Kidney glomerular epithelial cell (primary cell): ENCODE measurements around the gene CDRT15L2.
"Not testable (repeated sequence)": the region's sequence is repeated elsewhere in the genome, so short reads cannot be mapped to it uniquely, and the experiment has no call there.

Experiments
- DNase-seq: peaks from one replicate; lab custom pipeline; 2025; lab: John Stamatoyannopoulos, UW

CDRT15L2 gene

GRCh38 chr17:20579424-20579823 lies at the start of gene CDRT15L2:
TSS of gene CDRT15L2 (plus strand) at chr17:20579724. CDS start at chr17:20579744, 20 bp downstream.
- not testable (repeated sequence) for DNase-seq

GRCh38 chr17:20530104-20530503 lies 49.4 kb upstream of the CDRT15L2 start:
- DNase-seq, result not testable (repeated sequence)

DNA sequence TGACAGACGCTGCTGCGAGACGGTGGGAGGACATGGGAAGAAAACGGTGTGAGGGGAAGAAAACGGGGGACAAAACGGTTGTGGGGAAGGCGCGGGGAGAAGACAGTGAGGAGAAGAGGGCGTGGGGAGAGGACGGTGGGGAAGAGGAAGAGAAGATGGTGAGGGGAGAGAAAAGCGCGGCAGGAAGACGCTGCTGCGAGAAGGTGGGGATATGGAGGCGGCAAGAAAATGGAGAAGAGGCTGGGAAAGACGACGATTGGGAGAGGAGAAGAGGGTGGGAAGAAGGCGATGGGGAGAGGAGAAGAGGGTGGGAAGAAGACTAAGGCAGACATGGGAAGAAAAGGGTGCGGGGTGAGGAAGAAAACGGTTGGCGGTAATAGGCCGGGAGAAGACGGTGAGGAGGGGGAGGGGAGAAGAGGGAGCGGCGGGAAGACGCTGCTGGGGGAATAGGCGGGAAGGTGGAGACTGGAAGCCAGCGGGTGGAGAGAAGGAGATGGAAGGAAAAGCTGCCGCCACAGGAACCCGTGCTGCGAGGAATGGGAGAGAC lies 46.9 kb upstream of the CDRT15L2 start:
- DNase-seq, result not testable (repeated sequence)

GRCh38 chr17:20533206-20533605 lies 46.3 kb upstream of the CDRT15L2 start:
- not testable (repeated sequence) for DNase-seq

DNA sequence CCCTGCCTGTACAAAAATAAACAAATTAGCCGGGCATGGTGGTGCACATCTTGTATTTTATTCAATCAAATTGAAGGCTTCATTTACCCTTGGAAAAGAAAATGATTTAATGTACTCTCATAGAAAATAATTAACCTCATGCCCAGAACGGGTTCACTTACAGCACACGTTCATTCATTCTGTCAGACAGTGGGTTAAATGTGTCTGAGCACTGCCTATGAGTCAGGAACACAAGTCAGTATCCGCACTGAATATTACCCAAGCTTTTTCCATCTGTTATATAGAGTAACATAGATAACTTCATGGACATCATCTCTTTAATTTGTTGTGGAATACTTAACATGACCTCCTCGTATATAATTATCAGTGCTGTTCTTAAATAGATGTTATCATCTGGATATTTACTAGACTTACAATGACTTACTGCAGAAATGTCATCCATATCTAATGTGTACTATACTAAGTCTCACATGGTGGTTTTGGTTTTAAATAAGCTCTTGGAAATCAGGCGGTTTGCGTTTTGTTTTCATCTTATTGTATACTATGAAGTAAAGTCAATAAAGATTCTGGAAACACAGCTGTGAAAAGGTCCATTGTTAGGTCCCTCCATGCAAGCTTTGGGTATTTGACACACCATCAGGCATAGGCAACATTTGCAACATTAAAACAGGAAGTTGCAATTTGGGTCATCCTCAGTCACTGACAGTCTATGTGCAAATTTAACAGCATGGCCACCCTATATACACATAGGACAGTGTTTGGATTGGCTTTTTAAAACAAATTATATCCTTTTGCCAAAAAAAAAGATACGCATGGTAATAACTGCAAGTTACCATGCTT lies 44.6 kb upstream of the CDRT15L2 start:
- not testable (repeated sequence) for DNase-seq

DNA sequence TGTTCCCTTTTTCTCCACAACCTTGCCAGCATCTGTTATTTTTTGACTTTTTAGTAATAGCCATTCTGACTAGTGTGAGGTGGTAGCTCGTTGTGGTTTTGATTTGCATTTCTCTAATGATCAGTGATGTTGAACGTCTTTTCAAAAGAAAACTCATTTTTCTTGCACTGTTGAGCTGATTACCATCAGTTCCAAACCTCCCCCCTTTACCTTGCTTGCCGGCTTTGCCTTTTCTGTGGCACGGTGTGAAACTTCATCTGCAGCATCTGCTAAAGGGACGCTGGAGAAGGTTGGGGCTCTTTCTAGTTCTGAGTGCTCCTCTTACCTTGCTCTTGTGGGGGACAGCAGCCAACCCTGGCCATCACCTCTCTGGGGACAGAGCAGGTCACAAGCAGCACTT lies 39.1 kb upstream of the CDRT15L2 start:
- DNase-seq, result not testable (repeated sequence)

- DNase-seq, result not testable (repeated sequence)
These were observed 38.7 kb upstream of the CDRT15L2 start for GRCh38 chr17:20540865-20541264.

DNA sequence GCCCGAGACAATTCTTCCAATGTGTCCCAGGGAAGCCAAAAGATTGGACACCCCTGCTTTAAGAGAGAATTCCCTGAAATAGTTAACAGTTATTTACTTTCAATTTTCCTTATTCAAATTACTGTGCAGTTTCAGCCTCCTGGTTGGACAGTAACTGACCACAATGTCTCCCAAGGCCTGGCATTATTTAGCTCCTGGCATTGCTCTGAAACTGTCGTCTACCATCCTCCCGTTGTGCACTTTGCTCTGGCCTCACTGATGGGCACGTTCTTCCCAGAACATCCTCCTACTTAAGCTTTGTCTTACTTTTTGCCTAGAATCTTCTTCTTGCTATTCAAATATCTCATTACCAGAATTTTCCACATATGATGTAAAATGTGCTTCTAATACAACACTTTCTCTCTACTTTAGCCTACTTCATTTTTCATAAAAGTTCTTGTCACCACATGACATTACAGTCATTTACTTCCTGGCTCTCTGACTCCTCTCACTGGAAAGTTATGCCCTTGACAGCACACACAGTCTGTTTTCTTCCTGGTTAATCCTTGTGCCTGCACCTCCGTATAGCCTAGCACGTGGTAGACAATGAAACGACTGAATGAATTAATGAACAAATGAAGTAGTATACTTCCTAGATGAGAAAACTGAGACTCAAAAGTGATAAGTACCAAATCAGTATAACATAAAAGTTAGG lies 37.5 kb upstream of the CDRT15L2 start:
- not testable (repeated sequence) for DNase-seq

DNA sequence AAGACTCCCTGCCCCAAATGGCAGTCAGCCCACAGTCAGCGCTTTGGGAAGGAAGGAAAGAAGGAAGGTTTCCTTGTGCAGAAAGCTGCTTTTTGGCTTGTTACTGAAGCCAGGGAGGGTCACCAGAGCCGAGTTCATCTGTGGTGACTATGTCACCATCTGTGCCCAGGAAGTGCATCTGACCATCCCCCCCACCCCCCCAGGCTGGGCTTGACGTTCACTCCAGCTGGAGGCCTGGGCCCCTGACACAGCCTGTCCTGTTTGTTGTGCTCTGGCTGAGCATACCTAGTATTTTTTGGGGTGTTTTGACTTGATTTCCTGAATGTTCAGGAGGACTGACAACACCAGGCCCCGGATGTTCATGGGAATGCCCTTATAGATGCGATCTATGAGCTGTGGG lies 31.6 kb upstream of the CDRT15L2 start:
- DNase-seq, result not testable (repeated sequence)

DNA sequence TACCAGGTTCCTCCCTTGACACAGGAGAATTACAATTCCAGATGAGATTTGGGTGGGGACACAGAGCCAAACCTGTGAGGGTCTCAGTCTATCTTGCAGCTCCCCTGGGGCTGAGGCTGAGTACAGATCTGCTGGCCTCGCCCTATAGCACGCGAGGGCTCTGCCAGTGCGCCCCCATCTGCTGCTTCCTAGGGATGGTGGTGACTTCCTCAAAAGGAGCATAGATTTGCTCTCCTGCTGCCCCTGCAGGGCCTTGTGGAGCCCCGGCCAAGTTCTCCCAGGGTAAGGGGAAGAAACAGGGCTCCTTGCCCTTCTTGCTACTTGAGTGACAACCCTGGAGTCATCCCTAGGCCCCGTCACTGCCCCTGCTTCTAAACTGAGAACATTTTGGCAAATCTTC lies 26.6 kb upstream of the CDRT15L2 start:
- not testable (repeated sequence) for DNase-seq

GRCh38 chr17:20554728-20555127 lies 24.8 kb upstream of the CDRT15L2 start:
- DNase-seq, result not testable (repeated sequence)

- DNase-seq, result not testable (repeated sequence)
These were observed 24.2 kb upstream of the CDRT15L2 start for GRCh38 chr17:20555135-20556010.

DNA sequence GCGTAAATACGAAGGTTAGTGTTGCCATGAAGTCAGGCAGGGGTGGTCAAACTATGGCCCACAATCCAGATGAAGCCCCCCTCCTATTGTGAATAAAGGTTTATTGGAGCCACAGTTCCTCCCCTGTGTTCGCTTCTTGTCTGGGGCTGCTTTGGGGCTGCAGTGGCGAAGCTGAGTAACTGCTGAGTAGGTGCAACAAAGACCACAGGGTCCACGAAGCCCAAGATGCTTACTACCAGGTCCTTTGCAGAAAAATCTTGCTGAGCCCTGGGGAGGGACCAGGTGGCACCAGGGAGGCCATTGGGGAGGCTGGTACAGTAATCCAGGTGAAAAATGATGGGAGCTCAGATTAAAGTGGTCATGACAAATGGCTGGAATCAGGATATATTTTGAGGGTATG lies 21.4 kb upstream of the CDRT15L2 start:
- DNase-seq, result not testable (repeated sequence)

GRCh38 chr17:20559018-20559417 lies 20.5 kb upstream of the CDRT15L2 start:
- not testable (repeated sequence) for DNase-seq

- no peak for DNase-seq
These were observed 16.9 kb upstream of the CDRT15L2 start for GRCh38 chr17:20562587-20562986.

DNA sequence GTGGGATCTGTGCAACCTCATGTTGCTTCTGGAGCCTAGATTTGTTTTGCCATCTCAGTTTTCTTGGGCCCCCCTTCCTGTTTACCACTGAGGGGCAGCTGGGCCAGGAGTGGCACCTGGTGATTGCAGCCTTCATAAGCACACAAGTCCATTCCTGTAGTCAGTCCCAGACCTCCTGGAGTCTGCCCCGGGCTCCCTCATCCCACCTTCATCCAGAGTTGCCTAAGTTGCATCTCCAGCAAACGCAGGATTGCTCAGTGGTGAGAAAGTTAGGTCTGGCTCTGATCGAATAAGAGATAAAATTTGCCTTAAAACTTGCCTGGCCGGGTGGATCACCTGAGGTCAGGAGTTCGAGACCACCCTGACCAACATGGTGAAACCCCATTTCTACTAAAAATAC lies 14.3 kb upstream of the CDRT15L2 start:
- not testable (repeated sequence) for DNase-seq

DNA sequence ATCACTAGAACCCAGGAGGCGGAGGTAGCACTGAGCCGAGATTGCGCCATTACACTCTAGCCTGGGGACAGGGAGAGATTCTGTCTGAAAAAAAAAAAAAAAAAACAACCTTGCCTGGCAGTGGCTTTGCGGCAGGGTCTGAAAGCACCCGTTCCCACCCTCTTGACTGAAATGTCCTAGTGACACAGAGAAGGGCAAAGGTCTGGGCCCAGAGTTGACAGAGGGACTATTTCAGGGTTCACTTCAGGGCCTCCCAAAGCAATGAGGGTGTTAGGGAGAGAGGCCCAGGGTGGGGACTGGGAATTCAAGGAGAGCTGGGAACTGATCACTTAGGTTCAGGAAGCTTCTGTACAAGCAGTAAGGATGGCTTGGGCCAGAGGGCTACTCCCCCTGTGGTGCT lies 13.8 kb upstream of the CDRT15L2 start:
- DNase-seq, result no peak

- DNase-seq, result not testable (repeated sequence)
These were observed 12.8 kb upstream of the CDRT15L2 start for GRCh38 chr17:20566736-20567135.

- not testable (repeated sequence) for DNase-seq
These were observed 12.1 kb upstream of the CDRT15L2 start for GRCh38 chr17:20567421-20567820.

DNA sequence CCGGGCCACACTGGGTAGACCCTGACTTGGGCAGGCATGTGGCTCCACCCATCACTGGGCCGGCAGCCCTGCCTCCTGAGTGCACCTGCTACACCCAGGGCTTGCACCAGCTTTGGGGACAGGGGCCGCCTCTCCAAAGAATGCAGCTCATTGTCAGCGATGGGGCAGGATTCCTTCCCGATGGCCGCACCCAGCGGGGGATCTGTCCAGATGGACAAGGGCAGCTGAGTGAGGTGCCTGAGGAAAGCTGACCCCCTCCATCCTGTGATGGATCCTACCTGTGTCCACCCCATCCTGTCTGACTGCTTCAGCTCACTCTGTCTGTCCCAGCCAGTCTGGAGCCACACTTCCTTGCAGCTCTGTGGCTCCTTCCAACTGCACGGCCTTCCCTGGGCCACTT lies 10.9 kb upstream of the CDRT15L2 start:
- not testable (repeated sequence) for DNase-seq

GRCh38 chr17:20571653-20572052 lies 7.9 kb upstream of the CDRT15L2 start:
- not testable (repeated sequence) for DNase-seq

- DNase-seq, result not testable (repeated sequence)
These were observed 6.3 kb upstream of the CDRT15L2 start for GRCh38 chr17:20573216-20573615.
